Loucy (cell line): Measurements from ENCODE around the gene DTWD1.

Experiments used
- H2AFZ ChIP-seq: fragments of 200-600 bp; sonication (generic); 2 replicates; pipeline ENCODE4 v1.6.0; 2016; ENCODE audit warnings: antibody characterized with exemption, mild to moderate bottlenecking, low read length, moderate library complexity
- H3F3A ChIP-seq: fragments of 200-600 bp; 2 replicates; pipeline ENCODE4 v1.6.0; 2016; ENCODE audit warnings: antibody characterized with exemption, low read depth, mild to moderate bottlenecking
- H3K27me3 ChIP-seq: fragments of 200-600 bp; sonication (generic); 2 replicates; pipeline ENCODE4 v1.6.1; 2014; ENCODE audit warnings: low read length, mild to moderate bottlenecking; ENCODE audit not compliant: insufficient read depth, poor library complexity, severe bottlenecking
- H3K36me3 ChIP-seq: fragments of 200-600 bp; sonication (generic); 2 replicates; pipeline ENCODE4 v1.6.1; 2016; ENCODE audit warnings: low read length; ENCODE audit not compliant: insufficient read depth
- H3K4me1 ChIP-seq: fragments of 200-600 bp; sonication (generic); 2 replicates; pipeline ENCODE4 v1.5.1; 2014; ENCODE audit warnings: low read length, mild to moderate bottlenecking; ENCODE audit not compliant: insufficient read depth, poor library complexity, severe bottlenecking
- H3K4me2 ChIP-seq: fragments of 200-600 bp; sonication (generic); 2 replicates; pipeline ENCODE4 v1.6.0; 2014; ENCODE audit warnings: antibody characterized with exemption, low read length, low read depth, mild to moderate bottlenecking; ENCODE audit not compliant: poor library complexity, severe bottlenecking
- H3K4me3 ChIP-seq: fragments of 200-600 bp; sonication (generic); 2 replicates; pipeline ENCODE4 v1.5.1; 2014; ENCODE audit warnings: low read length, mild to moderate bottlenecking, mixed read lengths; ENCODE audit not compliant: poor library complexity, severe bottlenecking
- H3K79me2 ChIP-seq: fragments of 200-600 bp; sonication (generic); 2 replicates; pipeline ENCODE4 v1.6.1; 2014; ENCODE audit warnings: low read length; ENCODE audit not compliant: insufficient read depth
- H3K9ac ChIP-seq: fragments of 200-600 bp; sonication (generic); 2 replicates; pipeline ENCODE4 v1.6.0; 2014; ENCODE audit warnings: mild to moderate bottlenecking, low read depth, low read length, moderate library complexity; ENCODE audit not compliant: poor library complexity, severe bottlenecking
- H3K9me2 ChIP-seq: fragments of 200-600 bp; sonication (generic); replicated peaks from 2 replicates; pipeline ENCODE4 v1.6.1; 2016; ENCODE audit warnings: low read depth, low read length, mixed read lengths
- H3K9me3 ChIP-seq: fragments of 200-600 bp; sonication (generic); 2 replicates; pipeline ENCODE4 v1.6.1; 2014; ENCODE audit warnings: mild to moderate bottlenecking, antibody characterized with exemption, low read length, low read depth; ENCODE audit not compliant: insufficient read depth
- H4K20me1 ChIP-seq: fragments of 200-600 bp; sonication (generic); 2 replicates; pipeline ENCODE4 v1.6.0; 2014; ENCODE audit warnings: antibody characterized with exemption, low read length, mild to moderate bottlenecking; ENCODE audit not compliant: insufficient read depth, poor library complexity, severe bottlenecking
- EZH2phosphoT487 ChIP-seq: fragments of 200-600 bp; IDR thresholded peaks from 2 replicates; pipeline ENCODE4 v1.6.1; 2018; ENCODE audit warnings: antibody characterized with exemption, mild to moderate bottlenecking, moderate library complexity, borderline replicate concordance
- TF ChIP-seq, protein P1 (sequence below): fragments of 200-600 bp; sonication (generic); conservative IDR thresholded peaks from 2 replicates; pipeline ENCODE4 v1.5.1; 2014; ENCODE audit warnings: mild to moderate bottlenecking, antibody characterized with exemption, low read length

The DTWD1 gene

DNA sequence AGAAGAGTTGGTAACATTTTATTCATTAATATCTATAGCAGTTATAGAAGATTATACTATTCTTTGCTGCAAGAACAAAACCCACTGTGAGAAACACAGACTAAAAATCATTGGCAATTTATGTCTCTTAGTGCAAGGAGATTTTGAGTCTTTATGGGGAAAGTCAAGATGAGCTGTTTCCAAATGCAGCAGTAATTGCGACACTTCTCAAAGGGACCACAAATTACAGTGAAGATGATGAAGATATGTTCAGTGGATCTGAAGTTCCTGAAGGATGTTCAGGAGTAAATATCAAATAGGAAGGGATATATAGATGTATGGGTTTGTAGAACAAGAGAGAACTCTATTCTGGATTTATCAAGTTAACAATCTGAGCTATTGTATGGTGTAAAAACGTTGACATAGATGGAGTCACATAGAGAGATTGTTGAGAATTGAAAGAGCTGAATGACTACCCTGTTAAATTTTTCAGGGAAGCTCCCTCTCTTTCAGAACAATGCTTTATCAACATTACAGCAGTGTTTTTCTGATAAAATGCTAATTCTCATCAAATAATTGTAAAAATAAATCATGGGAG lies 71.8 kb downstream of the DTWD1 start:
- H3K36me3 ChIP-seq = no peaks in the 10 kb centered on the region
- H2AFZ ChIP-seq = no peak overlapping the region
- H4K20me1 ChIP-seq = no peaks in the 10 kb centered on the region
- no peaks in the 10 kb centered on the region for H3K9me3 ChIP-seq
- no peaks in the 10 kb centered on the region for H3F3A ChIP-seq
- no peak overlapping the region for H3K9ac ChIP-seq
- H3K27me3 ChIP-seq = no peaks in the 10 kb centered on the region
- H3K9me2 ChIP-seq = no peaks in the 10 kb centered on the region
- no peak overlapping the region for H3K4me2 ChIP-seq
- no peaks in the 10 kb centered on the region for H3K79me2 ChIP-seq
- no peaks in the 10 kb centered on the region for H3K4me1 ChIP-seq
- no peak for TF ChIP-seq EZH2phosphoT487
- TF ChIP-seq, protein P1, sequence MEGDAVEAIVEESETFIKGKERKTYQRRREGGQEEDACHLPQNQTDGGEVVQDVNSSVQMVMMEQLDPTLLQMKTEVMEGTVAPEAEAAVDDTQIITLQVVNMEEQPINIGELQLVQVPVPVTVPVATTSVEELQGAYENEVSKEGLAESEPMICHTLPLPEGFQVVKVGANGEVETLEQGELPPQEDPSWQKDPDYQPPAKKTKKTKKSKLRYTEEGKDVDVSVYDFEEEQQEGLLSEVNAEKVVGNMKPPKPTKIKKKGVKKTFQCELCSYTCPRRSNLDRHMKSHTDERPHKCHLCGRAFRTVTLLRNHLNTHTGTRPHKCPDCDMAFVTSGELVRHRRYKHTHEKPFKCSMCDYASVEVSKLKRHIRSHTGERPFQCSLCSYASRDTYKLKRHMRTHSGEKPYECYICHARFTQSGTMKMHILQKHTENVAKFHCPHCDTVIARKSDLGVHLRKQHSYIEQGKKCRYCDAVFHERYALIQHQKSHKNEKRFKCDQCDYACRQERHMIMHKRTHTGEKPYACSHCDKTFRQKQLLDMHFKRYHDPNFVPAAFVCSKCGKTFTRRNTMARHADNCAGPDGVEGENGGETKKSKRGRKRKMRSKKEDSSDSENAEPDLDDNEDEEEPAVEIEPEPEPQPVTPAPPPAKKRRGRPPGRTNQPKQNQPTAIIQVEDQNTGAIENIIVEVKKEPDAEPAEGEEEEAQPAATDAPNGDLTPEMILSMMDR = no peak
- H3K4me3 ChIP-seq = no peak overlapping the region

DNA sequence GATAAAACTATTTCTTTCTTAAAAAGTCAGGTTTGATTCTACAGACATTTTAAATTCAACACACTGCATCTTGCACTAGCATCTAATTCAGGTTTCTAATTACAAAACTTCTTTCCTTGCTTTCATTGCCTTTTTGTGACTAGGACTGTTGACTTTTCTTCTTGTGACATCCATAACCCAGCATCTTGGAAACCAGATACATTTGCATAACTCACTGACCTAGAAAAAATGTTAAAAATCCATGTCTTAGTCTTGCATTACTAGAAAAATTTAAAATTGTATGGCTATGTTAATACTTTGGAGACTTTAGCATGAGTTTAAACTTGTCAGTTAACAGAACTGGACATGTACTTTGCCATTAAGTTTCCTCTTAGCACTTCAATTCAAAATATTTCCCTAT lies 72.7 kb downstream of the DTWD1 start:
- Histone ChIP-seq H3K4me1 (no peaks in the 10 kb centered on the region), H3K27me3 (no peaks in the 10 kb centered on the region), H3K9ac (no peak overlapping the region), H3K9me2 (no peaks in the 10 kb centered on the region), H3K36me3 (no peaks in the 10 kb centered on the region), H4K20me1 (no peaks in the 10 kb centered on the region), H3K9me3 (no peaks in the 10 kb centered on the region), H3K4me2 (no peak overlapping the region), H3F3A (no peaks in the 10 kb centered on the region), H3K79me2 (no peaks in the 10 kb centered on the region), H3K4me3 (no peak overlapping the region), H2AFZ (no peak overlapping the region)
- TF ChIP-seq, protein P1 = no peak
- TF ChIP-seq EZH2phosphoT487 = no peak

DNA sequence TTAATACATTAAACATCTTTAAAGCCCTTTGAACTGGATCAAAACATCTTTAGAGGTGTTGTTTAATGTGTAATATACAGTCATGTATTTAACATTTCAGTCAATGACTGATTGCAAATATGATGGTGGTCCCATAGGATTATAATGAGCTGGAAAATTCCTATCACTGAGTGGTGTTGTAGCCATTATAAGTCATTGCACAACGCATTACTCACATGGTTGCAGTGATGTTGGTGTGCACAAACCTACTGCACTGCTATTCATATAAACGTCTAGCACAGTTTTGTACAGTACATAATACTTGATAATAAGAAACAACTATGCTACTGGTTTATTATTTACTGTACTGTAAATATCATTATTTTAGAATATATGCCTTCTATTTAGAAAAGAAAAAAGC lies 75.6 kb downstream of the DTWD1 start:
- TF ChIP-seq EZH2phosphoT487 = no peak
- TF ChIP-seq, protein P1 = no peak
- H4K20me1 ChIP-seq = no peaks in the 10 kb centered on the region

More for the DNA sequence above, 75.6 kb downstream of the DTWD1 start:
- no peaks in the 10 kb centered on the region for H3F3A ChIP-seq
- no peak overlapping the region for H3K4me2 ChIP-seq
- no peaks in the 10 kb centered on the region for H3K36me3 ChIP-seq
- H3K4me3 ChIP-seq = no peak overlapping the region
- no peaks in the 10 kb centered on the region for H3K9me2 ChIP-seq
- H3K27me3 ChIP-seq = no peaks in the 10 kb centered on the region
- no peaks in the 10 kb centered on the region for H3K9me3 ChIP-seq
- no peak overlapping the region for H2AFZ ChIP-seq
- no peaks in the 10 kb centered on the region for H3K79me2 ChIP-seq
- H3K9ac ChIP-seq = no peak overlapping the region
- H3K4me1 ChIP-seq = no peaks in the 10 kb centered on the region
